Fibroblast of skin of left biceps (primary cell): ENCODE results near the gene ACP7.
"Not testable (repeated sequence)": the region's sequence is repeated elsewhere in the genome, so short reads cannot be mapped to it uniquely, and the experiment has no call there.

Source experiments
- DNase-seq, 2 experiments: peaks; one replicate each; pipeline ENCODE4 v3.0.0-alpha.2; 2013; ENCODE audit warnings: low read depth in 2 of 2

Gene ACP7, protein sequence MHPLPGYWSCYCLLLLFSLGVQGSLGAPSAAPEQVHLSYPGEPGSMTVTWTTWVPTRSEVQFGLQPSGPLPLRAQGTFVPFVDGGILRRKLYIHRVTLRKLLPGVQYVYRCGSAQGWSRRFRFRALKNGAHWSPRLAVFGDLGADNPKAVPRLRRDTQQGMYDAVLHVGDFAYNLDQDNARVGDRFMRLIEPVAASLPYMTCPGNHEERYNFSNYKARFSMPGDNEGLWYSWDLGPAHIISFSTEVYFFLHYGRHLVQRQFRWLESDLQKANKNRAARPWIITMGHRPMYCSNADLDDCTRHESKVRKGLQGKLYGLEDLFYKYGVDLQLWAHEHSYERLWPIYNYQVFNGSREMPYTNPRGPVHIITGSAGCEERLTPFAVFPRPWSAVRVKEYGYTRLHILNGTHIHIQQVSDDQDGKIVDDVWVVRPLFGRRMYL

DNA sequence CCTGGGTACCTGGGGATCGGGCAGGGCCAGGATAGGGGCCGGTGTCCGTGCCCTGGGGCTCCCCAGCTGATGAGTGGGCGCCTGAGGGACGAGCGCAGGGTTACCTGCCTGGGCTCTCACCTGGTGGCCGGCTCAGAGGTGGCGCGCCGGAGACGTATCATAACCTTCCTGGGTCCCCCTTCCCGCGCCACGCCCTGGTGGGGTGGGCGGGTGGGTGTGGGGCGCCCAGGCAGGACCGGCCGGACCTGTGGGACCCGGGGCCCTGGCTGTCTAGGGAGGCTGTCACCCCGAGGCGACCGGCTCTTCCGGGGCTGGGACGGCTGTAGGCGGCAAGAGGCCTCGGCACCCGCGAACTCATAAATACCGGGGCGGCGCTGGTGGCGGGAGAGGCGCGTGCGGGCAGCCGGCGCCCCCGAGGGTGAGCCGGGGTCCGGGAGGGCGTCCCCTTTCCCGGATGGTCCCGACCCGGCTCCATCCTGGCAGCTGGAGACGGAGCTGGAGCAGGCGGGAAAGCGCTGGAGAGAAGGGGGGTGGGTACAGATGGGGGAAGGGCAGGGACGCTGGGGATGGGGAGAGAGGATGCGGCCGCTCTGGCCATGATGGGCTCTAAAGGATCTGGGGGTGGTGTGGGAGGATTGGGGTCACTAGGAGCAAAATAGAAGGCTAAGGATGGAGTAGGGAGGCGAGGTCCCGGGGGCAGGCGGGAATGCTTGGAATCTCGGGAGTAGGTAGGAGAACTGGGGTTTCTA is at the start of gene ACP7:
ACP7 (plus strand) TSS at position 386 of the 749 bp plus-strand sequence. CDS start 902 bp downstream, outside the sequence.
- DNase-seq = no peak

DNA sequence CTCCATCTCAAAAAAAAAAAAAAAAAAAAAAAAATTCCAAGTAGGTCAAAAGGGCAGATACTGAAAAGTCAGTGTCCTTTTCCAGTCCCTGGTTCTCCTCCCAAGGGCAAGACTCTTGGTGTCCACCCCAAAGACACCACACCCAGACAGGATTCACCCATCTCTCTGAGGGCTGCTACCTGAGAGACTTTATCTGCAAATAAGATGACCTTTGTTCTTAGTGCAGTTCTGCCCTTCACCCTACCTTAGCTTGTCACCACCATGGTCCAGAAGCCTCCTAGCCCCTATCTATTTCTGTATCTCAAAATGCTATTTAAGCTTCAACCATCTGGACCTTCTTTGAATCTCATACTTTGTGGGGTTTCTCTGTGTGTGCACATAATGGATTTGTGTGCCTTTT is 47.6 kb upstream of the ACP7 start:
- no peak for DNase-seq

DNA sequence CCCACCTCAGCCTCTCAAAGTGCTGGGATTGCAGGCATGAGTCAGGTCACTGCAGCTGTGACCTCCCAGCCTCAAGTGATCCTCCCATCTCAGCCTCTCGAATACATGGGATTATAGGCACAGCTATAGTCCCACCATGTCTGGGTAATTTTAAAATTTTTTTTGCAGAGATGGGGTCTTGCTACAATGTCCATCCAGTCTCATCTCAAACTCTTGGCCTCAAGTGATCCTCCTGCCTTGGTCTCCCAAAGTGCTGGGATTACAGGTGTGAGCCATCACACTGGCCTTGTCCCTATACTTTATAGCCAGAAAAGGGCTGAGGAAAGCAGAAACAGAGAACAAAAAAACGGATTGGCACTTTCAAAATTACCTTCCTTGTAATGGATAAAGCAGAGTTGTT is 47.0 kb upstream of the ACP7 start:
- DNase-seq = no peak

DNA sequence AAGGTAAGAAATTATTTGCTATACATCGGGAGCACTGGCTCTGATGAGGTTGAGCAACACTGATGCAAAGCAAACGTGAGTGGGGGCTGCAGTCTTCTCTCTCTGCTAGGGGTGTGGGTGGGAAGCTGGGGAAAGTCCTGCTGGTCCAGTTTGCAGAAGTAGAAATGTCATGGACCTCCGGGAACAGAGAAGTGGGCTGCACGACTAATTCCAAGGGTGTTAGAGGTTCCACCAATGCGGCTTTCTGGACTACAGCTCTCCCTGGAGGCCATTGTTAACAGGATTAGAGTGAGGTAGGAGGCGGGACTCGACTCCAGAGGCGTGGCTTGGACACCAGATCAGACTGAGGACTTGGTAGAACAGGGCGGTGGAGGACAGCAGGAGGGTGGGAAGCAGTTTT is 46.1 kb upstream of the ACP7 start:
- no peak for DNase-seq

DNA sequence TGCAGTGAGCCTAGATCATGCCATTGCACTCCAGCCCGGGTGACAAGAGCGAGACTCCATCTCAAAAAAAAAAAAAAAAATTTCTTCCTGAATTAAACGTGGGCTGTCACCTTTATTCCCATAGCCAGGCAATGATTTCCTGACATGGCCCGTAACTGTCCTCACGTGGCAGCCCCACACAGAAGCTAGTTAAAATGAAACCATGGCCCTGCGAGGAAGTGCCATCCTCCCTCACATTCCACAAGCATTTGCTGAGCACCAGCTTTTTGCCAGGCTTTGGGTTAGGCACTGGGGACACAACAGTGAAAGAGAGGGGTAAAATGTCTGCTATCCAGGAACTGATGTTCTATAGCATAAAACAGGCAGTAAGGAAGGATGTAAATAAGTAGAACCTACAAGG is 38.7 kb upstream of the ACP7 start:
- no peak for DNase-seq

DNA sequence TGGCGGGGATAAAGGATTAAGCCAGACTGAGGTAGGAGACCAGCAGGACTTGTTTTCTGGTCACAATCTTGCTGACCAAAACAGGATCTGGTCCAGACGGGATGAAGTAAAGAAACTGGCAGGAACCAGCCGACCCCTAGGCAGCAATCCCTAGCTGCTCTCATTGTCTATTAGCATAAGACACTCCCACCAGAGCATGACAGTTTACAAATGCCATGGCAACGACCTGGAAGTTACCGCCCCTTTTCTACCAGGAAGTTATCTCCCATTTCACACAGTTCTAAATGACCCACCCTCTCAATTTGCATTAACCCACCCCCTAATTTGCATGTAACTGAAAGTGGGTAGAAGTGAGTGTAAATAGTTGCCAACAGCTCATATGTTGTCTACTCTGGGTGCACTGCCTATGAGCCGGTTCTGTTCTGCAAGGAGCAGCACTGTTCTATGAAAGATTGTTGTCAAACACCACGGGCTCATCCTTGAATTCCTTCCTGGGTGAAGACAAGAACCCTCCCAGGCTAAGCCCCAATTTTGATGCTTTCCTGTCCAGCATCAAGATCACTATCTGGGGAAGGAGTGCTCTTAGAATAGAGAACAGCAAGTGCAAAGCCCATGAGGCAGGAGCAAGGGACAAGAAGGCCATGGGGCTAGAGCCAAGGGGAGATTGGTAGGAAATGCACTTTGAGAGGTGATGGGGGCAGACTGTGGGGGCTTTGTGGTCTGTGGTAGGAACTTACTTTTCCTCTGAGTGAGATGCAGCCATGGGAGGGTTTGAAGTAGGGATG is 37.9 kb upstream of the ACP7 start:
- no peak for DNase-seq

DNA sequence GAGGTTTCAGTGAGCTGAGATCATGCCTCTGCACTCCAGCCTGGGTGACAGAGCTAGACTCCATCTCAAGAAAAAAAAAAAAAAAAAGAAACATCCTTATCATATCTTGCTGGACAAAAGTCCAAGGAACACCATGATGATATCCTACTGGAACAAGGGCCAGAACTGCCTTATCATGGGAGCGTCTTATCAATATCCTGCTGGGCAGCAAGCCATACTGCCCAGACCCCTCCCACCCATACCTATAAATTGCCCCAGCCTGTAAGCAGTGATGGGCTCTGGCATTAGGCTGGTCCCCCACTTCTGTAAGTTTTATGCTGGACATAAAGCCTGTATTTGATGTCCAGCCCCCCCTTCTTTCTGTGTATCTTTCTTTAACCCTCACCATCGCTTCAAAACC is 37.1 kb upstream of the ACP7 start:
- DNase-seq = no peak

DNA sequence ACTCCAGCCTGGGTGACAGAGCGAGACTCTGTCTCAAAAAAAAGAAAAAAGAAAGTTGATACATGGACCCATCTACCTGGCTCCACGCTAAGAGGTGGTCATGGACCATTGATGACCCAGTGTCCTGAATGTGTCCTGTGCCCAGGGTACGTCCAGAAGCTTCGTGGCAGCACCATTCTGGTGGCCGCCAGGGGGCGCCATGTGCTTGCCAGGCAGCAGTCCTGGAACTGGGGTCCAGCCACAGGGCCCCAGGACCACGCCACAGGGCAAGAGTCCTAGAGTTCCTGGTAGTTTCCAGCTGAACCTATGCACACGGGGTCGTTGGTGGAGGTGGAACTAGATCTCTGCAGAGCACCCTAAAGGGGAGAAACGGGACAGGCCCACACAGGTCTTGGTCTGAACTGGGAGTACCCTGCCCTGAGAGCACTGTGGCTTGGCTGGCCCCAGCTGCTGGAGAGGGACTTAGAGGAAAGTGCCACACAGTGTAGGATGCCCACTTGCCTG is 31.9 kb upstream of the ACP7 start:
- no peak for DNase-seq

DNA sequence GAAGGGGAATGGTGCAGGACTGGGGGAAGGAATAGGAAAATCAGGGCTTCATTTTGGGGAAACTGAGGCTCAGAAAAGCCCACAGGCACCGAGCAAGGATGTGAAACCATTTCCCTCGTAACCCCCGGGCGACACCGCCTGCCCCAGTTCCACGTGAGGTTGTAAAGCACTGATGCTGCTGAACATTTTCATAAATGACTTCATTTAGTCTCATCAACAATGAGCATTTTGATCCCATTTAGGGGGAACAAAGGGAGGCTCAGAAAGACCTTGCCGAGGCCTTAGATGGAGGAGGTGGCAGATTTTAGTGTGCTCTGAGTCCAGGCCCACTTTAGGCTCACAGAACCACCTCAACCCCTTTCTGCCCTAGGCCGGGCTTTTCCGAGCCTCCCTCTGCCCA is 31.3 kb upstream of the ACP7 start:
- DNase-seq = no peak

DNA sequence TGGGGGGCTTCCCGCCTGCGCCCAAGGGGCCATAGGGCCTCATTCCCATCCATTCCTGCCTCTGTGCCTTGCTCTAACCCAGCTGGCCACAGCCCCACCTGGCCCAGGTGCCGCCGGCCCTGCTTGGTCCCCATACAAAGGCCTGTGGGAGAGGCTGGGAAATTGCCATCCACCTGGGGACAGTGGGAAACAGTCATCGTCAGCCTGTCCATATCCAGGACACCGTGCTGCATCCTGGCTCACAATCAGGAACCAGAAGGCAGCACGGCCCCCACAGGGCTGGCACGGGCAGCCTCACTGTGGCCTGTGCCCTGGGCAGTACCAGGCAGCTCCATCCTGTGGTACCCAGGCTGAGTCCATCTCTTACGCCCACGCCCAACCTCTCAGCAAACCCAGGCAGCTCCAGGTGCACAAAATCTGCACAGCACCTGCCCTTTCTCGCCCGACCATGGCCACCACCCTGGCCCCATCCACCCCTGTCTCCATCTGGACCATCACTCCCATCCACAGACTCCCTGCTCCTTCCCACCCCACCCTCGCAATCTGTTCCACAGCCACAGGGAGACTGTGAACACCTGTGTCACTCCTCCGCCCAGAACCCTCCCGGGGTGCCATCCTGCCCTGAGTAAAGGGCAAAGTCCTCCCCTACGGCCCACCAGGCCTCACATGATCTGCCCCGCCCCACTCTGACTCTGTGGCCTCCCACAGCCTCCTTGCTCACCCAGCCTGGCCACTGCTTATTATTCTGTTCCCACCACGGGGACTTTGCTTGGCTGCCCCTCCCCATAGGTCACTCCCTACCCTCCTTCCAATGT is 30.7 kb upstream of the ACP7 start:
- no peak for DNase-seq

DNA sequence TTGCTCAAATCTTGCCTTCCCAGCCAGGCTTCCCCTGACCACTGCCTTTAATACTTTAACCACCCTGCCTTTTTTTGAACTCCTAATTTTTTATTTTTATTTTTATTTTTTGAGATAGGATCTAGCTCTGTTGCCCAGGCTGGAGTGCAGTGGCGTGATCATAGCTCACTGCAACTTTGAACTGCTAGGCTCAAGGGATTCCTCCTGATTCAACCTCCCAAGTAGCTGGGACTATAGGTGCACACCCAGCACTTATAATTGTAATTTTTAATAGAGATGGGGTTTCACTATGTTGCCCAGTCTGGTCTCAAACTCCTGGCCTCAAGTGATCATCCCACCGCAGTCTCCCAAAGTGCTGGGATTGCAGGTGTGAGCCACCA is 30.1 kb upstream of the ACP7 start:
- no peak for DNase-seq

DNA sequence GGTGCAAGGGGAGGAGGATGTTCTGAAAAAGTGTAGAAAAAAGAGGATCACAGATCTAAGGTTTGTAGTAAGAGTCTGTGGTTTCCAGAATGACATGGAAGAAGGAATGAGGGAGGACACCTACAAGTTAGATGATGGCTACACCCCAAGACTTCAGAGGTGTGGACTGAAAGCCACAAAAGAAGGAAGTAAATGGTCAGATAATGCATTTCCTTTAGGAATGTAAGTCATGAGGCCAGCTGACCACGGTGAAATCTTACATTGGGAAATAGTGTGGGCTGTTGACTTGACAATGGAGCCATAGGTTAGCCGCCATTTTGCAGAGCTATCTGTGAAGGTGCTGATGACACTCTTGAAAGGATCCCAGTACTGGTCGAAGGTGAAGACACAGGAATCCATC is 26.6 kb upstream of the ACP7 start:
- no peak for DNase-seq

DNA sequence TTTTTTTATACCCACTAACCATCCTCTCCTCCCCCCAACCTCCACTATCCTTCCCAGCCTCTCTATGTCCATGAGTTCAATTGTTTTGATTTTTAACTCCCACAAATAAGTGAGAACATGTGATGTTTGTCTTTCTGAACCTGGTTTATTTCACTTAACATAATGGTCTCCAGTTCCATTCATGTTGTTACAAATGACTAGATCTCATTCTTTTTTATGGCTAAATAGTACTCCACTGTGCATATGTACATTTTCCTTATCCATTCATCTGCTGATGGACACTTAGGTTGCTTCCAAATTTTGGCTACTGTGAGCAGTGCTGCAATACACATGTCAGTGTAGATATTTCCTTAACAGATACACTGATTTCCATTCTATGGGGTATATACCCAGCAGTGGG is 24.9 kb upstream of the ACP7 start:
- no peak for DNase-seq

DNA sequence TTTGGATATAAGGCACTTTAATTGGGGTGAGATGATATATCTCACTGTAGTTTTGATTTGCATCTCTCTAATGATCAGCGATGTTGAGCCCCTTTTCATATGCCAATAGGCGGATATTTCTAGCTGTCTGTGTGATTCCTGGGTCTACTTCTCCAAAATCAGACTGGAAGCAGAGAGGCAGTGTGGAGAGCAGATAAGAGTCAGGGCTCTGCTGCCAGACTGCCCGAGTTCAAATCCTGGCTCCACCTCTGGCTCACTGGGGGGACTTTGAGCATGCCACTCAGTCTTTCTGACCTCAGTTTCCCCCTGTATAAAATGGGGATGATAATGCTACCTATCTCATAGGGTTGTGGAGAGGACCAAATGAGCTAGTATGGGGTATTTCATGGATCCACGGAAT is 24.0 kb upstream of the ACP7 start:
- DNase-seq = no peak

DNA sequence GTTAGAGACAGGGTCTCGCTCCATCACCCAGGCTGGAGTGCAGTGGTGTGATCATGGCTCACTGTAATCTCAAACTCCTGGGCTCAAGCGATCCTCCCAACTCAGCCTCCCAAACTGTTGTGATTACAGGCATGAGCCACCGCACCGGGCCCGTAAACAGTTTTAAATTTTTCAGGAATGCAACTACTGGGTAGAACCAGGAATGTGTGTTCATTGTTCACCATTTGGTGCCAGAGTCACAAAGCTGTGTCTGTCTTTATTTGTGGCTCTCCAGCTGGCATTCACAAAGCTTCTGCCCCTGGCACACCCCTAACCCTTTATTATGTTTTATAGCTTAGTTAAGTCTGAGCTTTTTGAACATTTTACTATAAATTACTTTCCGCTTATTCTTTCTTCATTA is 19.8 kb upstream of the ACP7 start:
- no peak for DNase-seq

DNA sequence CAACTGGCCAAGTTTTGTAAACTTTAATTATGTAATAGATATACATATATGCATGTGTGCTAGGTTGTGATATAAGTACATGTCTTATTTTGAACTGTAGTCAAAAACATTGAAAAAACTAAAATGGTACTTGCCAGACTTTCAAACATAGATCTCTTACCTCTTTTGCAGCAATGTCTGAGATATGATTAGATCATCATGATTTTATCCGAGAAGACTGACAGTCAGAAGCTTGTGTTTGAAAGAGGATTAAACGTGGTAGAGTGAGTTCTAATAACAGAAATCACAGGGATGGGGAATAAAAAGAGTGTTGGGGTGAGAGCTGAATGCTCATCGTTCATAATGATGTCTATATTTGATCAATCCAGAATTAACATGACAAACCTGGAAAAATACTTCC is 18.2 kb upstream of the ACP7 start:
- no peak for DNase-seq

DNA sequence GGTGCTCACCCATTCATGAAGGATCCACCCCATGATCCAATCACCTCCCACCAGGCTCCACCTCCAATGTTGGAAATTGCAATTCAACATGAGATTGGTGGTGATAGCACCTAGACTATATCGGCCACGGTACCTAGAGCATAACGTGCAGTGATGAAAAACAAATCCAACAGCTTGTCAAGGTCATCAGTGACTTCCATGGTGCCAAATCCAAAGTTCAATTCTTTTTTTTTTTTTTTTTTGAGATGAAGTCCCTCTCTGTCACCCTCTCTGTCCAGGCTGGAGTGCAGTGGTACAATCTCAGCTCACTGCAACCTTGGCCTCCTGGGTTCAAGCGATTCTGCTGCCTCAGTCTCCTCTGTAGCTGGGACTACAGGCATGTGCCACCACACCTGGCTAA is 17.1 kb upstream of the ACP7 start:
- no peak for DNase-seq

DNA sequence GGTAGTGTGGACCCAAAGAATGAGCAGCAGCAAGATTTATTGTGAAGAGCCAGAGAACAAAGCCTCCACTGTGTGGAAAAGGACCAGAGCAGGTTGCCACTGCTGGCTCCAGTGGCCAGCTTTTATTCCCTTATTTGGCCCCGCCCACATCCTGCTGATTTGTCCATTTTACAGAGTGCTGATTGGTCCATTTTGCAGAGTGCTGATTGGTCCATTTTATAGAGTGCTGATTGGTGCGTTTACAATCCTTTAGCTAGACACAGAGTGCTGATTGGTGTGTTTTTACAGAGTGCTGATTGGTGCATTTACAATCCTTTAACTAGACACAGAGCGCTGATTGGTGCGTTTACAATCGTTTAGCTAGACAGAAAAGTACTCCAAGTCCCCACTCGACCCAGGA is 15.9 kb upstream of the ACP7 start:
- DNase-seq = not testable (repeated sequence)

DNA sequence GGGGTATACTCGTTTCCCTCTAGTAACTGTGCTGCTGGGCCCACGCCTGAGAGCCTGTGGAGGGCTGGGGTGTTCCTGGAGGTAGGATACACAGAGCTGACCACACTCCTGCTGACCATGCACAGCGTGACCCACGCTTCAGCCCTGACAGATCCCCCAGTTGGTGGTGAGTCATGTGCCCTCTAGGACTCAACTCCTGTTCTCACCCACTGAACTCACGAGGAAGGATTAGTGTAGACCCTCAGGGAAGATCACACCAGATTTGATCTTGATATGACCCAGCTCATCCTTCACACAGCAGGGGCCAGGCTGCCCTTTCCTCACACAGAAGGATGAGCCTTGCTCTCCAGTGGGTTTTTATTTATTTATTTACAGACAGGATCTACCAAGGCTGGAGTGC is 13.3 kb upstream of the ACP7 start:
- no peak for DNase-seq

DNA sequence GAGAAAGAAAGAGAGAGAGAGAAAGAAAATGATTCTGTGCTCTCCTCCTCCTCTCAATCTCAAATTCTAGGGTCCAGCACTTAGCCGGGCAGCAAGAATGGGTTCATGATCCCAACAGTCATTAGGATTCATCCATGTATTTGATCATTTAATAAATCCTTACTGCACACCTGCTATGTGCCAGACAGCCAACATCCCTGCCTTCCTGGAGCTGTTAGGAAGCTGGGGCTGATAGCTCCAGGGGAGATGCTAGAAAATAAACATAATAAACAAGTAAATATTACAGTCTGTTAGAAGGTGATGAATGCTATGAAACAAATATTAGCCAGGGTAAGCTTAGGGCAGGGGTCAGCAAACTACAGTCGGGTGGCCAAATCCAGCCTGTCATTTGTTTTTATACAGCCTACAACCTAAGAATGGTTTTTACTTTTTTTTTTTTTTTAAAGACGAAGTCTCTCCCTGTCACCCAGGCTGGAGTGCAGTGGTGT is 9.9 kb upstream of the ACP7 start:
- no peak for DNase-seq

DNA sequence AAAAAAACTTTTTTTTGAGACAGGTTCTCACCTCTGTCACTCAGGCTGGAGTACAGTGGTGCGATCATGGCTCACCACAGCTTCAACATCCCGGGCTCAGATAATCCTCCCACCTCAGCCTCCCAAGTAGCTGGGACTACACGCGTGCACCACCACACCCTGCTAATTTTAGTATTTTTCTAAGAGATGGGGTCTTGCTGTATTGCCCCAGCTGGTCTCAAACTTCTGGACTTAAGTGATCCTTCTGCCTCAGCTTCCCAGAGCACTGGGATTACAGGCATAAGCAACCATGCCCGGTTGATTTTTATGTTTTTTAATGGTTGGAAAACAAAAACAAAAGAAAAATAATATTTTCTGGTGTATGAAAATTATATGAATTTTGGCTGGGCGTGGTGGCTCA is 9.2 kb upstream of the ACP7 start:
- no peak for DNase-seq
